Measurements from ENCODE around the gene EIF4EBP2. TPM values are rescaled to one million over a fixed set of nuclear protein-coding genes. Genes with fewer than 3 reads are reported as not detected.

Gene EIF4EBP2
- total RNA-seq, 1 experiment from 2014 or later = 112 TPM

DNA sequence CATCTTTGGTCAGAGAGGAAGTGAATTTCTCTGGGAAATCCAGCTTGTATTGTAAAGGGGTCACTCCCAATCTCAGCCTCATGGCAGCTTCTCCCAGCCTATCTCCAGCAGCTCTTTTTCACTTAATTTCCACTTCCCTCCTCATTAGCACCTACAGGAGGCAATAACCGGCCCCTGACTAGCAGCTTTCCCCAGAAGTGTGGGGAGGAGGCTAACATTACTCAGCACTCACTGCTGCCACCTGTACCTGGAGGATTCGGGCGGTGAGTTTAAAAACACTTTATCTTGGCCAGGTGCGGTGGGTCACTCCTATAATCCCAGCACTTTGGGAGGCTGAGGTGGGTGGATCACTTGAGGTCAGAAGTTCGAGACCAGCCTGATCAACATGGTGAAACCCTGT, 33.8 kb downstream of the EIF4EBP2 start (continued):
- TF ChIP-seq ZMAT4 (CRISPR knock-in tag; IDR thresholded peaks at IDR 0.05) = no peak
- TF ChIP-seq, protein P1, sequence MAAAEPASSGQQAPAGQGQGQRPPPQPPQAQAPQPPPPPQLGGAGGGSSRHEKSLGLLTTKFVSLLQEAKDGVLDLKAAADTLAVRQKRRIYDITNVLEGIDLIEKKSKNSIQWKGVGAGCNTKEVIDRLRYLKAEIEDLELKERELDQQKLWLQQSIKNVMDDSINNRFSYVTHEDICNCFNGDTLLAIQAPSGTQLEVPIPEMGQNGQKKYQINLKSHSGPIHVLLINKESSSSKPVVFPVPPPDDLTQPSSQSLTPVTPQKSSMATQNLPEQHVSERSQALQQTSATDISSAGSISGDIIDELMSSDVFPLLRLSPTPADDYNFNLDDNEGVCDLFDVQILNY (CRISPR knock-in tag; IDR thresholded peaks at IDR 0.05) = no peak
- TF ChIP-seq ATF3 (CRISPR knock-in tag; conservative IDR thresholded peaks at IDR 0.05) = no peak
- TF ChIP-seq, protein P2, sequence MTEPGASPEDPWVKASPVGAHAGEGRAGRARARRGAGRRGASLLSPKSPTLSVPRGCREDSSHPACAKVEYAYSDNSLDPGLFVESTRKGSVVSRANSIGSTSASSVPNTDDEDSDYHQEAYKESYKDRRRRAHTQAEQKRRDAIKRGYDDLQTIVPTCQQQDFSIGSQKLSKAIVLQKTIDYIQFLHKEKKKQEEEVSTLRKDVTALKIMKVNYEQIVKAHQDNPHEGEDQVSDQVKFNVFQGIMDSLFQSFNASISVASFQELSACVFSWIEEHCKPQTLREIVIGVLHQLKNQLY (CRISPR knock-in tag; IDR thresholded peaks at IDR 0.05) = no peak
- TF ChIP-seq OVOL2 (CRISPR knock-in tag; IDR thresholded peaks at IDR 0.05; ENCODE audit: borderline replicate concordance) = no peak
- no peak for TF ChIP-seq ESRRA (CRISPR knock-in tag; IDR thresholded peaks at IDR 0.05; ENCODE audit: borderline replicate concordance)
- TF ChIP-seq, protein P3, sequence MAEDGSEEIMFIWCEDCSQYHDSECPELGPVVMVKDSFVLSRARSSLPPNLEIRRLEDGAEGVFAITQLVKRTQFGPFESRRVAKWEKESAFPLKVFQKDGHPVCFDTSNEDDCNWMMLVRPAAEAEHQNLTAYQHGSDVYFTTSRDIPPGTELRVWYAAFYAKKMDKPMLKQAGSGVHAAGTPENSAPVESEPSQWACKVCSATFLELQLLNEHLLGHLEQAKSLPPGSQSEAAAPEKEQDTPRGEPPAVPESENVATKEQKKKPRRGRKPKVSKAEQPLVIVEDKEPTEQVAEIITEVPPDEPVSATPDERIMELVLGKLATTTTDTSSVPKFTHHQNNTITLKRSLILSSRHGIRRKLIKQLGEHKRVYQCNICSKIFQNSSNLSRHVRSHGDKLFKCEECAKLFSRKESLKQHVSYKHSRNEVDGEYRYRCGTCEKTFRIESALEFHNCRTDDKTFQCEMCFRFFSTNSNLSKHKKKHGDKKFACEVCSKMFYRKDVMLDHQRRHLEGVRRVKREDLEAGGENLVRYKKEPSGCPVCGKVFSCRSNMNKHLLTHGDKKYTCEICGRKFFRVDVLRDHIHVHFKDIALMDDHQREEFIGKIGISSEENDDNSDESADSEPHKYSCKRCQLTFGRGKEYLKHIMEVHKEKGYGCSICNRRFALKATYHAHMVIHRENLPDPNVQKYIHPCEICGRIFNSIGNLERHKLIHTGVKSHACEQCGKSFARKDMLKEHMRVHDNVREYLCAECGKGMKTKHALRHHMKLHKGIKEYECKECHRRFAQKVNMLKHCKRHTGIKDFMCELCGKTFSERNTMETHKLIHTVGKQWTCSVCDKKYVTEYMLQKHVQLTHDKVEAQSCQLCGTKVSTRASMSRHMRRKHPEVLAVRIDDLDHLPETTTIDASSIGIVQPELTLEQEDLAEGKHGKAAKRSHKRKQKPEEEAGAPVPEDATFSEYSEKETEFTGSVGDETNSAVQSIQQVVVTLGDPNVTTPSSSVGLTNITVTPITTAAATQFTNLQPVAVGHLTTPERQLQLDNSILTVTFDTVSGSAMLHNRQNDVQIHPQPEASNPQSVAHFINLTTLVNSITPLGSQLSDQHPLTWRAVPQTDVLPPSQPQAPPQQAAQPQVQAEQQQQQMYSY (CRISPR knock-in tag; IDR thresholded peaks at IDR 0.05) = no peak
- TF ChIP-seq ZNF317 (CRISPR knock-in tag; IDR thresholded peaks at IDR 0.05; ENCODE audit: borderline replicate concordance, low read depth) = no peak
- TF ChIP-seq FOXK1 (CRISPR knock-in tag; IDR thresholded peaks at IDR 0.05) = no peak

- Mint-ChIP-seq H3K27ac (peak overlapping the region; percentile 92), H3K4me3 (peak overlapping the region; percentile 77), H3K36me3 (peaks cover 9% of the 10 kb centered on the region), H3K27me3 (ENCODE audit: low read depth) (peaks cover 19% of the 10 kb centered on the region), H3K9me3 (no peaks in the 10 kb centered on the region), H3K4me1 (peaks cover 67% of the 10 kb centered on the region)
- POLR2A ChIA-PET = interaction anchor here (0.9 kb wide), 1 partner anchor 15 kb away, joined by 4 read pairs; no protein-coding TSS in a partner anchor
- peak; percentile 63 for DNase-seq (ENCODE audit: low spot score)
- peak; percentile 3 for ATAC-seq
- CTCF ChIA-PET = interaction anchor here (0.6 to 1.1 kb wide), 5 partner anchors 10 to 218 kb away, joined by 3 to 5 read pairs (median 4); no protein-coding TSS in a partner anchor
- TF ChIP-seq OVOL2 (CRISPR knock-in tag; IDR thresholded peaks at IDR 0.05; ENCODE audit: borderline replicate concordance) (no peak), ERG (CRISPR knock-in tag; IDR thresholded peaks at IDR 0.05) (no peak), ATF6 (CRISPR knock-in tag; IDR thresholded peaks at IDR 0.05) (no peak), NR3C1 (CRISPR knock-in tag; conservative IDR thresholded peaks at IDR 0.05; ENCODE audit: low read depth) (no peak), SOX15 (CRISPR knock-in tag; IDR thresholded peaks at IDR 0.05) (no peak), TEAD1 (CRISPR knock-in tag; IDR thresholded peaks at IDR 0.05) (no peak), SMAD3 (CRISPR knock-in tag; IDR thresholded peaks at IDR 0.05; ENCODE audit: borderline replicate concordance) (0 out of 2 replicates have a peak, but pooled peaks have one; percentile 58), CREB1 (CRISPR knock-in tag; IDR thresholded peaks at IDR 0.05) (no peak), CTCF (IDR thresholded peaks at IDR 0.05) (no peak)
- TF ChIP-seq, protein P2 (CRISPR knock-in tag; IDR thresholded peaks at IDR 0.05) = no peak
- TF ChIP-seq, protein P4, sequence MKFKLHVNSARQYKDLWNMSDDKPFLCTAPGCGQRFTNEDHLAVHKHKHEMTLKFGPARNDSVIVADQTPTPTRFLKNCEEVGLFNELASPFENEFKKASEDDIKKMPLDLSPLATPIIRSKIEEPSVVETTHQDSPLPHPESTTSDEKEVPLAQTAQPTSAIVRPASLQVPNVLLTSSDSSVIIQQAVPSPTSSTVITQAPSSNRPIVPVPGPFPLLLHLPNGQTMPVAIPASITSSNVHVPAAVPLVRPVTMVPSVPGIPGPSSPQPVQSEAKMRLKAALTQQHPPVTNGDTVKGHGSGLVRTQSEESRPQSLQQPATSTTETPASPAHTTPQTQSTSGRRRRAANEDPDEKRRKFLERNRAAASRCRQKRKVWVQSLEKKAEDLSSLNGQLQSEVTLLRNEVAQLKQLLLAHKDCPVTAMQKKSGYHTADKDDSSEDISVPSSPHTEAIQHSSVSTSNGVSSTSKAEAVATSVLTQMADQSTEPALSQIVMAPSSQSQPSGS (CRISPR knock-in tag; IDR thresholded peaks at IDR 0.05; ENCODE audit: borderline replicate concordance, low read depth) = no peak
- TF ChIP-seq, protein P5, sequence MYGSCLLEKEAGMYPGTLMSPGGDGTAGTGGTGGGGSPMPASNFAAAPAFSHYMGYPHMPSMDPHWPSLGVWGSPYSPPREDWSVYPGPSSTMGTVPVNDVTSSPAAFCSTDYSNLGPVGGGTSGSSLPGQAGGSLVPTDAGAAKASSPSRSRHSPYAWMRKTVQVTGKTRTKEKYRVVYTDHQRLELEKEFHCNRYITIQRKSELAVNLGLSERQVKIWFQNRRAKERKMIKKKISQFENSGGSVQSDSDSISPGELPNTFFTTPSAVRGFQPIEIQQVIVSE (CRISPR knock-in tag; IDR thresholded peaks at IDR 0.05; ENCODE audit: borderline replicate concordance) = no peak
Observed at GRCh38 chr10:70440296-70441160, 36.6 kb downstream of the EIF4EBP2 start.
